Astrocyte (in vitro differentiated cells and primary cell): Measurements from ENCODE around the gene HECTD2. TPM values are rescaled to one million over a fixed set of nuclear protein-coding genes. Genes with fewer than 3 reads are reported as not detected.

Source experiments
- DNase-seq: peaks from one replicate; pipeline ENCODE4 v3.0.0-alpha.2; 2010; ENCODE audit warnings: low read depth
- FAIRE-seq: peaks from 2 replicates; lab custom pipeline; 2011; peaks lifted over from hg19 to GRCh38; lab: Jason Lieb, UNC
- H2AFZ ChIP-seq: 2 replicates; pipeline ENCODE4 v1.6.0; 2012; ENCODE audit warnings: low read depth, low read length, inconsistent platforms
- H3K27ac ChIP-seq: 2 replicates; pipeline ENCODE4 v1.5.1; 2011; ENCODE audit warnings: low read depth, low read length, inconsistent platforms
- H3K27me3 ChIP-seq: 2 replicates; pipeline ENCODE4 v1.6.0; 2011; ENCODE audit warnings: low read length, inconsistent platforms; ENCODE audit not compliant: insufficient read depth
- H3K36me3 ChIP-seq: 2 replicates; pipeline ENCODE4 v1.5.1; 2011; ENCODE audit warnings: low read length, inconsistent platforms; ENCODE audit not compliant: insufficient read depth
- H3K4me1 ChIP-seq: 2 replicates; pipeline ENCODE4 v1.5.1; 2011; ENCODE audit warnings: low read length, inconsistent platforms; ENCODE audit not compliant: insufficient read depth
- H3K4me2 ChIP-seq: 2 replicates; pipeline ENCODE4 v1.6.0; 2012; ENCODE audit warnings: low read length, inconsistent platforms
- H3K4me3 ChIP-seq: 2 replicates; pipeline ENCODE4 v1.5.1; 2011; ENCODE audit warnings: low read depth, mild to moderate bottlenecking, low read length, inconsistent platforms; ENCODE audit not compliant: insufficient read depth
- H3K79me2 ChIP-seq: 2 replicates; pipeline ENCODE4 v1.6.0; 2012; ENCODE audit warnings: mild to moderate bottlenecking, low read length, inconsistent platforms; ENCODE audit not compliant: insufficient read depth
- H3K9ac ChIP-seq: 2 replicates; pipeline ENCODE4 v1.6.0; 2012; ENCODE audit warnings: mild to moderate bottlenecking, low read length, inconsistent platforms
- H3K9me3 ChIP-seq: 2 replicates; pipeline ENCODE4 v1.5.1; 2012; ENCODE audit warnings: low read depth, mild to moderate bottlenecking, low read length, inconsistent platforms; ENCODE audit not compliant: insufficient read depth
- H4K20me1 ChIP-seq: 2 replicates; pipeline ENCODE4 v1.6.0; 2012; ENCODE audit warnings: low read length, inconsistent platforms; ENCODE audit not compliant: insufficient read depth
- H3K27ac Mint-ChIP-seq: one replicate; pipeline ENCODE4 v1.8.0; 2021; ENCODE audit warnings: mild to moderate bottlenecking, mixed read lengths; ENCODE audit not compliant: unreplicated experiment
- H3K27me3 Mint-ChIP-seq: one replicate; pipeline ENCODE4 v1.8.0; 2021; ENCODE audit warnings: low read depth, mixed read lengths; ENCODE audit not compliant: unreplicated experiment
- H3K36me3 Mint-ChIP-seq: one replicate; pipeline ENCODE4 v1.8.0; 2021; ENCODE audit warnings: low read depth, mixed read lengths; ENCODE audit not compliant: unreplicated experiment
- H3K4me1 Mint-ChIP-seq: one replicate; pipeline ENCODE4 v1.8.0; 2021; ENCODE audit warnings: low read depth, mixed read lengths; ENCODE audit not compliant: unreplicated experiment
- H3K4me3 Mint-ChIP-seq: one replicate; pipeline ENCODE4 v1.8.0; 2021; ENCODE audit warnings: mild to moderate bottlenecking, moderate library complexity, mixed read lengths; ENCODE audit not compliant: unreplicated experiment
- H3K9me3 Mint-ChIP-seq: one replicate; pipeline ENCODE4 v1.8.0; 2021; ENCODE audit warnings: mild to moderate bottlenecking, mixed read lengths; ENCODE audit not compliant: unreplicated experiment
- EZH2 ChIP-seq: IDR thresholded peaks from 2 replicates; pipeline ENCODE4 v1.6.1; 2012; ENCODE audit warnings: mild to moderate bottlenecking, low read length, inconsistent platforms; ENCODE audit not compliant: insufficient read depth
- total RNA-seq: library from RNA; stranded (reverse); gene quantifications from 2 replicates; pipeline ENCODE4 v1.2.1, GENCODE V29; 2021
- TF ChIP-seq, protein P1 (sequence below): IDR thresholded peaks from 2 replicates; pipeline ENCODE4 v1.5.1; 2011; ENCODE audit warnings: low read depth, mild to moderate bottlenecking, inconsistent platforms, low read length, moderate library complexity; ENCODE audit not compliant: insufficient read depth

The HECTD2 gene
- total RNA-seq, 1 donor from 2014 or later = 11.9 TPM

DNA sequence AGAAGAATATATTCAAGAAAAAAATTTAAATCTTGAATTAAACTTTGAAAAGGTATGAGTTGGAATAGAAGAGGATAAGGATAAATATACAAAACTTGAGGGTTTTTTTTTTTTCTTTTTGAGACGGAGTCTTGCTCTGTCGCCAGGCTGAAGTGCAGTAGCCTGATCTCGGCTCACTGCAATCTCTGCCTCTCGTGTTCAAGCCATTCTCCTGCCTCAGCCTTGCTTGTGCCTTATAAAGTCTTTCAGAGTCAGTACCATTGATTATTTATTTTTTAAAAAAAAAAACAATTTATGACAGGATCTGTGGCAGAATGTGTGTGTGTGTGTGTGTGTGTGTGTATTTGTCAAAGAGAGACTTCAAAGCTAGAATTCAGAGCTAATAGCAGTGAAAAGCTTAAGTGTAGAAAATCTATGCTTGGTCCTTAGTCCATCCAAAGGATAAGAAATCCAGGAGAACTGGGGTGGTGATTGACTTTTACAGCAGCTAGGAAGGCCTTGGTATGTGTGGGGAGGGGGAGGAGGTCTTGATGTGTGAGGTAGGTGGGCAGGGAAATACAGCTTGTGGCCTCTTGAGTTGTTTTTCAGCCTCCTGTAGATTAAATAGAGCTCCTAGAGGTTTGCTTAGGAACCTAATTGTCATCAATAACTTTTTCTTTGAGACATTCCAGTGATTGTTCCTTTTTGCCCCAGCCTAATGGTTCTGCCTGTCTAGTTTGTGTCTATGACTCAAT, 2.4 kb downstream of the HECTD2 start:
- Mint-ChIP-seq H3K9me3 (no peaks in the 10 kb centered on the region), H3K4me3 (peak overlapping the region; percentile 91), H3K4me1 (peaks cover 17% of the 10 kb centered on the region), H3K27me3 (no peaks in the 10 kb centered on the region), H3K36me3 (no peaks in the 10 kb centered on the region), H3K27ac (peak overlapping the region; percentile 82)
- peaks cover 64% of the 10 kb centered on the region for H3K79me2 ChIP-seq
- no peak for FAIRE-seq
- H2AFZ ChIP-seq = no peak overlapping the region
- no peaks in the 10 kb centered on the region for H3K36me3 ChIP-seq
- H3K9ac ChIP-seq = no peak overlapping the region
- peaks cover 40% of the 10 kb centered on the region for H3K4me1 ChIP-seq
- TF ChIP-seq, protein P1, sequence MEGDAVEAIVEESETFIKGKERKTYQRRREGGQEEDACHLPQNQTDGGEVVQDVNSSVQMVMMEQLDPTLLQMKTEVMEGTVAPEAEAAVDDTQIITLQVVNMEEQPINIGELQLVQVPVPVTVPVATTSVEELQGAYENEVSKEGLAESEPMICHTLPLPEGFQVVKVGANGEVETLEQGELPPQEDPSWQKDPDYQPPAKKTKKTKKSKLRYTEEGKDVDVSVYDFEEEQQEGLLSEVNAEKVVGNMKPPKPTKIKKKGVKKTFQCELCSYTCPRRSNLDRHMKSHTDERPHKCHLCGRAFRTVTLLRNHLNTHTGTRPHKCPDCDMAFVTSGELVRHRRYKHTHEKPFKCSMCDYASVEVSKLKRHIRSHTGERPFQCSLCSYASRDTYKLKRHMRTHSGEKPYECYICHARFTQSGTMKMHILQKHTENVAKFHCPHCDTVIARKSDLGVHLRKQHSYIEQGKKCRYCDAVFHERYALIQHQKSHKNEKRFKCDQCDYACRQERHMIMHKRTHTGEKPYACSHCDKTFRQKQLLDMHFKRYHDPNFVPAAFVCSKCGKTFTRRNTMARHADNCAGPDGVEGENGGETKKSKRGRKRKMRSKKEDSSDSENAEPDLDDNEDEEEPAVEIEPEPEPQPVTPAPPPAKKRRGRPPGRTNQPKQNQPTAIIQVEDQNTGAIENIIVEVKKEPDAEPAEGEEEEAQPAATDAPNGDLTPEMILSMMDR = no peak
- TF ChIP-seq EZH2 = no peak
- no peak overlapping the region for H3K4me3 ChIP-seq
- peak overlapping the region; percentile 92 for H3K4me2 ChIP-seq
- H4K20me1 ChIP-seq = peaks cover 25% of the 10 kb centered on the region
- DNase-seq = no peak
- no peaks in the 10 kb centered on the region for H3K9me3 ChIP-seq
- H3K27me3 ChIP-seq = no peaks in the 10 kb centered on the region
- H3K27ac ChIP-seq = no peak overlapping the region

DNA sequence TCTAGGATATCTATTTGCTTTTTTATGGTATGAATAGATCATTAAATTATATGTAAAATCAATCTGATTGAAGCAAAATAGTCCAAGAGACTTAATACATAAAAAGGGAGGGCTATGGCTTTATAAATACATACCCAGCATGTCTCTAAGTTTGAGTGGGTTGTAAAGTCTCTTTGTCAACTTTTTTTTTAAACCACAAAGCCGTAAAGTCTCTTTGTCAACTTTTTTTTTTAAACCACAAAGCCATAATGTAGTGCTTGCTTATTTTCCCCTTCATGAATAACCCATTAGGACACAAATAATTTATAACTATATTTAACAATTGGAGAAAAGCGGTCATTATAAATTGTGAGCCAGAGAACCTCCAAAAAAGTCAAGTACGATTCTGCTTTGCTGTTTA, 5.7 kb downstream of the HECTD2 start:
- Mint-ChIP-seq H3K27me3 (no peaks in the 10 kb centered on the region), H3K27ac (no peak overlapping the region), H3K9me3 (no peaks in the 10 kb centered on the region), H3K4me1 (peaks cover 20% of the 10 kb centered on the region), H3K4me3 (no peak overlapping the region), H3K36me3 (no peaks in the 10 kb centered on the region)
- no peak for TF ChIP-seq EZH2
- Histone ChIP-seq H3K4me1 (peaks cover 38% of the 10 kb centered on the region), H3K4me3 (no peak overlapping the region), H3K27ac (no peak overlapping the region), H3K9ac (no peak overlapping the region), H3K4me2 (peak overlapping the region; percentile 30), H2AFZ (no peak overlapping the region), H3K27me3 (no peaks in the 10 kb centered on the region), H3K36me3 (no peaks in the 10 kb centered on the region), H4K20me1 (peaks cover 28% of the 10 kb centered on the region), H3K9me3 (no peaks in the 10 kb centered on the region), H3K79me2 (peaks cover 86% of the 10 kb centered on the region)
- FAIRE-seq (no peak), DNase-seq (peak; percentile 66)

DNA sequence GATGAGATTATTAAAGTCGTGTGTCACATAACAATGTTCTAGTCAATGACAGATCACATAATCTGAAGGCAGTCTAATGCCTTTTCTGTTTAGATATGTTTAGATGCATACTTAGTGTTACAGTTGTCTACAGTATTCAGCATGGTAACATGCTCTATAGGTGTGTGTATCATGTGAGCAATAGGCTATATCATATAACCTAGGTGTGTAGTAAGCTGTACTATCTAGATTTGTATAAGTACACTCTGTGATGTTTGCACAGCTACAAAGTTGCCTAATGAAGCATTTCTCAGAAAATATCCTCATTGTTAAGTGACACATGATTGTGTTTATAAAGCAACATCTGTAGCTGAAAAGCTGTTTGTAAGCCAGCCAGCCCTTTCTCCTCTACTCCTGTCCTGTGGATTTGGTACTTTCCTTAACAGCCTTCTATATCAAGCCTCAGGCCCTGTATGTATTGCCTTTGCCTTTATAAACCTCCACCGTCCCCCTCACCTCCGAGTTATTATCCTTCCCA, 6.3 kb downstream of the HECTD2 start:
- H3K9ac ChIP-seq = no peak overlapping the region
- no peak overlapping the region for H3K4me2 ChIP-seq
- H3K4me1 ChIP-seq = peaks cover 36% of the 10 kb centered on the region
- peaks cover 28% of the 10 kb centered on the region for H4K20me1 ChIP-seq
- H3K36me3 ChIP-seq = no peaks in the 10 kb centered on the region
- Mint-ChIP-seq H3K4me1 (peaks cover 25% of the 10 kb centered on the region), H3K36me3 (no peaks in the 10 kb centered on the region), H3K9me3 (no peaks in the 10 kb centered on the region), H3K27ac (peak overlapping the region; percentile 70), H3K4me3 (no peak overlapping the region), H3K27me3 (no peaks in the 10 kb centered on the region)
- H3K79me2 ChIP-seq = peaks cover 86% of the 10 kb centered on the region
- H3K27me3 ChIP-seq = no peaks in the 10 kb centered on the region
- H3K4me3 ChIP-seq = no peak overlapping the region
- FAIRE-seq (peak; percentile 52), DNase-seq (no peak)
- H3K27ac ChIP-seq = no peak overlapping the region
- no peaks in the 10 kb centered on the region for H3K9me3 ChIP-seq
- no peak overlapping the region for H2AFZ ChIP-seq
- no peak for TF ChIP-seq EZH2
- TF ChIP-seq, protein P1 = no peak
